ACC112 (cell line): ENCODE results near the gene HBP1.
A peak's percentile ranks its signal among the peaks of the same experiment; 100 is the strongest.

Source experiments
- H2AFZ ChIP-seq: fragments of 200-600 bp; sonication (generic); one replicate; pipeline ENCODE4 v1.6.0; 2017; ENCODE audit warnings: antibody characterized with exemption, low read length; ENCODE audit not compliant: unreplicated experiment
- H3K27ac ChIP-seq: fragments of 200-600 bp; sonication (generic); 2 replicates; pipeline ENCODE4 v1.5.1; 2014; ENCODE audit warnings: low read depth, mild to moderate bottlenecking, antibody characterized with exemption, low read length, moderate library complexity
- H3K27me3 ChIP-seq: fragments of 200-600 bp; sonication (generic); 2 replicates; pipeline ENCODE4 v1.6.1; 2014; ENCODE audit warnings: mild to moderate bottlenecking, antibody characterized with exemption, low read length, moderate library complexity, mixed read lengths; ENCODE audit not compliant: insufficient read depth
- H3K36me3 ChIP-seq: fragments of 200-600 bp; sonication (generic); 2 replicates; pipeline ENCODE4 v1.6.1; 2016; ENCODE audit warnings: mild to moderate bottlenecking, antibody characterized with exemption, low read length, moderate library complexity, mixed read lengths; ENCODE audit not compliant: insufficient read depth
- H3K4me1 ChIP-seq: fragments of 200-600 bp; sonication (generic); one replicate; pipeline ENCODE4 v1.6.1; 2016; ENCODE audit warnings: low read length, mixed read lengths; ENCODE audit not compliant: insufficient read depth, unreplicated experiment, control insufficient read depth
- H3K4me3 ChIP-seq: fragments of 200-600 bp; sonication (generic); 2 replicates; pipeline ENCODE4 v1.5.1; 2014; ENCODE audit warnings: mild to moderate bottlenecking, low read depth, low read length
- H3K79me2 ChIP-seq: fragments of 200-600 bp; sonication (generic); one replicate; pipeline ENCODE4 v1.6.0; 2016; ENCODE audit warnings: low read length; ENCODE audit not compliant: control insufficient read depth, unreplicated experiment, insufficient read depth

HBP1 gene

DNA sequence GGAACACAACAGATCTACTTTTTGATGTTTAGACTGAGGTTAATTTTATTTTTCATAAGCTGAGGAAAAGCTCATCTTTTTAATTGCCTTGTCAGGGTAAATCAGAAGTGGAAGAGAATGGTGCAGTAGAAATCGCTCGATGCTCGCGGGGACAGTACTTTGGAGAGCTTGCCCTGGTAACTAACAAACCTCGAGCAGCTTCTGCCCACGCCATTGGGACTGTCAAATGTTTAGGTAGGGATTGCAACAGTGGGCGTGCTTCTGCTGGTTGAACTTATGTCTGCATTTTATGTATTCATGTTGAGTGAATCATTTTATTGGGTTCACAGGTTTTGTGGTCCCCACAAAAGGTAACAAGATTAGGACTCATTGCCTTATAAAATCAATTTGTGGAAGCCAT lies 11.7 kb upstream of the HBP1 start:
- Histone ChIP-seq H3K4me1 (peaks cover under 1% of the 10 kb centered on the region), H3K36me3 (no peaks in the 10 kb centered on the region), H2AFZ (no peak overlapping the region), H3K27me3 (no peaks in the 10 kb centered on the region), H3K4me3 (no peak overlapping the region), H3K27ac (no peak overlapping the region), H3K79me2 (no peaks in the 10 kb centered on the region)

- Histone ChIP-seq H3K36me3 (no peaks in the 10 kb centered on the region), H3K79me2 (no peaks in the 10 kb centered on the region)
Observed at GRCh38 chr7:107158028-107158427, 10.8 kb upstream of the HBP1 start.

GRCh38 chr7:107160389-107160788 lies 8.4 kb upstream of the HBP1 start:
- H3K79me2 ChIP-seq: no peaks in the 10 kb centered on the region
- H3K4me1 ChIP-seq: peaks cover 10% of the 10 kb centered on the region
- H3K36me3 ChIP-seq: no peaks in the 10 kb centered on the region
- H3K4me3 ChIP-seq: no peak overlapping the region
- no peak overlapping the region for H2AFZ ChIP-seq
- no peaks in the 10 kb centered on the region for H3K27me3 ChIP-seq
- no peak overlapping the region for H3K27ac ChIP-seq

More at GRCh38 chr7:107158028-107158427, 10.8 kb upstream of the HBP1 start:
- Histone ChIP-seq H3K27ac (no peak overlapping the region), H2AFZ (no peak overlapping the region), H3K4me1 (no peaks in the 10 kb centered on the region), H3K27me3 (no peaks in the 10 kb centered on the region), H3K4me3 (no peak overlapping the region)

- peaks cover 17% of the 10 kb centered on the region for H3K4me1 ChIP-seq
- no peaks in the 10 kb centered on the region for H3K36me3 ChIP-seq
- H3K27me3 ChIP-seq: no peaks in the 10 kb centered on the region
- no peak overlapping the region for H3K27ac ChIP-seq
- H3K79me2 ChIP-seq: no peaks in the 10 kb centered on the region
- H3K4me3 ChIP-seq: no peak overlapping the region
- H2AFZ ChIP-seq: no peak overlapping the region
Observed at GRCh38 chr7:107161415-107161814, 7.4 kb upstream of the HBP1 start.

DNA sequence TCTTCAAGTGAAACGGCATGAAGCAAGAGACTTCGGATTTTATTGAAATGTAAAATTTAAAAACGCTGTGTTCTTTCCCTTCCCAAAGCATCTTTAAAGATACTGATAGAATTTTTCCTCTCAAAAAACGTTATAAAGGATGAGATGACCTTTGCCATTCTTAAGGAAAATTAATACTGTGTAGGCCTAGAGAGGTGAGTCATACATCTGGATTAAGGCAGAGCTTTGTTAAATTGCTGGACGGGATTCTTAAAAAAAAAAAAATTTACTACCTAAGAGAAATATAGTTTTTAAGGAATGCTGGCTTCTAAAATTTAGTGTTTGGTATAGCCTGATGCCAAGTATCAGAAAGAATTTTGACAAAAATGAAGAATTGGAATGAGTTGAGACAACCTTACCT lies 6.3 kb upstream of the HBP1 start:
- no peak overlapping the region for H2AFZ ChIP-seq
- H3K27me3 ChIP-seq: no peaks in the 10 kb centered on the region
- H3K4me3 ChIP-seq: no peak overlapping the region
- peaks cover 20% of the 10 kb centered on the region for H3K4me1 ChIP-seq
- H3K79me2 ChIP-seq: no peaks in the 10 kb centered on the region
- H3K27ac ChIP-seq: no peak overlapping the region
- no peaks in the 10 kb centered on the region for H3K36me3 ChIP-seq

- no peak overlapping the region for H2AFZ ChIP-seq
- no peak overlapping the region for H3K27ac ChIP-seq
- peaks cover 20% of the 10 kb centered on the region for H3K4me1 ChIP-seq
- H3K79me2 ChIP-seq: no peaks in the 10 kb centered on the region
- no peak overlapping the region for H3K4me3 ChIP-seq
- H3K27me3 ChIP-seq: no peaks in the 10 kb centered on the region
- no peaks in the 10 kb centered on the region for H3K36me3 ChIP-seq
Observed at GRCh38 chr7:107164092-107164491, 4.7 kb upstream of the HBP1 start.

- Histone ChIP-seq H3K79me2 (peaks cover under 1% of the 10 kb centered on the region), H3K4me1 (peaks cover 20% of the 10 kb centered on the region), H3K27ac (no peak overlapping the region), H3K36me3 (no peaks in the 10 kb centered on the region), H3K4me3 (no peak overlapping the region), H3K27me3 (no peaks in the 10 kb centered on the region), H2AFZ (no peak overlapping the region)
Observed at GRCh38 chr7:107165341-107165740, 3.5 kb upstream of the HBP1 start.

DNA sequence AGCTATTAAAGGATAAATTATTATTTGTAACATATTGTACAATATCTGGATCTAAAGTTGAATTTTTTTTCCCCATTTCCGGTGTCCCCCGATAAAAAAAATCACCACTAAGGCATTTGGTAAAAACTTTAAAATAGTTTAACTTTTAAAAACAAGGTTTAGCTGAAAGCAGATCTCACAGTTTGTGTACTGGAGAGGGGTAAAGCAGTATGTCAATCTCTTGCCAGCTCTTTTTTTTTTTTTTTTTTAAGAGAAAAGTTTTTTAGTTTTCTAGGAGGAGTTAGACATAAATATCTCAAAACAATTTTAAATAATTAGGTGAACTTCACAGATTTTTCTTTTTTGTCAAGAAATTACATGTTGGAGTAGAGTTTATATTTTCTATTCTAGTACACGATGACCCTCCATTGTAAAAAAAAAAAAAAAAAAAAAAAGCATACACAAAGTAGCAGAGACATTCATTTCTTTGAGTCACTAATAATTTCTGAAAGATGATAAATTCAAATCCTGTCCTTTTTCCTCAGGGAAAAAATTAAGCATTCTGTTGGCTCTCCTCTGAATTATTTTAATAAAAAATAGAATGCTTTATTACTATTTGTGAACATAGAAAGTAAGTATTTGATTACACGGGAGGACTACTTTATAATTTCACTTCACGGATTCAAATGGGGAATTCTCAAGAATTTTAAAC lies 1.9 kb upstream of the HBP1 start:
- H3K27me3 ChIP-seq: no peaks in the 10 kb centered on the region
- H3K27ac ChIP-seq: peak overlapping the region; percentile 94

GRCh38 chr7:107167483-107168232 lies 1.1 kb upstream of the HBP1 start:
- Histone ChIP-seq H3K36me3 (no peaks in the 10 kb centered on the region), H3K27ac (peak overlapping the region; percentile 94), H2AFZ (peak overlapping the region; percentile 71), H3K4me3 (peak overlapping the region; percentile 78), H3K27me3 (no peaks in the 10 kb centered on the region), H3K79me2 (peaks cover 21% of the 10 kb centered on the region), H3K4me1 (peaks cover 30% of the 10 kb centered on the region)

More for the DNA sequence above, 1.9 kb upstream of the HBP1 start:
- peak overlapping the region; percentile 68 for H2AFZ ChIP-seq
- H3K36me3 ChIP-seq: no peaks in the 10 kb centered on the region
- peaks cover 13% of the 10 kb centered on the region for H3K79me2 ChIP-seq
- H3K4me3 ChIP-seq: peak overlapping the region; percentile 78
- peaks cover 22% of the 10 kb centered on the region for H3K4me1 ChIP-seq

GRCh38 chr7:107169120-107170050 lies 582 bp downstream of the HBP1 start:
- Histone ChIP-seq H3K36me3 (no peaks in the 10 kb centered on the region), H2AFZ (peak overlapping the region; percentile 61), H3K27ac (peak overlapping the region; percentile 91), H3K4me1 (peaks cover 24% of the 10 kb centered on the region), H3K27me3 (no peaks in the 10 kb centered on the region), H3K4me3 (peak overlapping the region; percentile 74), H3K79me2 (peaks cover 38% of the 10 kb centered on the region)
